ENCODE results near the gene CAPN9.
"Not testable (repeated sequence)": the region's sequence is repeated elsewhere in the genome, so short reads cannot be mapped to it uniquely, and the experiment has no call there.

CAPN9 gene

DNA sequence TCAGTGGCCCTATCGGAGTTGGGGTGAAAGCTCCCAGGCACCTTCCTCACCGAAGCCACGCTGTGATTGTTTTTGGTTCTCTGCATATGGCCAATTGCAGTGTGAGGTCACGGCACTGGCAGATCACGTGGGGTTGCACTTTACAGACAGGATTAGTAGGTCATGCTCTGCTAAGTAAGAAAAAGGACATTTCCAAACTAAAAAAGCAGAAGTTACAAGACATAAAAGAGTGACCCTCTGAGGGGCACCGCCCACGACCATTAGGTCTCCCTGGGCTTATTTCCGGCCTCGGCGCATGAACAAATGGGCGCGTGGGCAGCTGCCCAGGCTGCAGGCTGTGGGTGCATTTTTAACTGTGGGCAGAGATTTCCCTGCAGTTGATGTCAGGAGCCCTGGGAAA lies 2.0 kb downstream of the CAPN9 start:
- no peak for DNase-seq (ENCODE audit: low read depth)

DNA sequence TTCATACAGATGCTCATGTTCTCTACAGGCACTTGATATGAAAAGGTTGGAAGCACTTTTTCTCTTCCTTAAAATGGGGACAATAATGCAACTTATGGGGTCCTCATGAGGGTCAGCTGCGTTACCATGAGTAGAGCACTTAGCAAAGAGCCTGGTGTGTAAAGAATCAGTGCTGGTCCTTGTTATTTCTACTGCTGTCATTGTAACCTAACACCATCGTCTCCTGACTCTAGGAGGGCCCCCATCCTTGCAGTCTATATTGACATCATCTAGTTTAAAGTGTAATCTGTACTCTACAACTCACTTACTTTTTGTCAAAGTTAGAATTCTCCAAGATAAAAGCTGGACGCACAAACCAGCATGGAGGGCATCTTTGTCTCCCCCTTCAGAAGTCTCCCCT lies 2.4 kb downstream of the CAPN9 start:
- DNase-seq (ENCODE audit: low read depth), result no peak

DNA sequence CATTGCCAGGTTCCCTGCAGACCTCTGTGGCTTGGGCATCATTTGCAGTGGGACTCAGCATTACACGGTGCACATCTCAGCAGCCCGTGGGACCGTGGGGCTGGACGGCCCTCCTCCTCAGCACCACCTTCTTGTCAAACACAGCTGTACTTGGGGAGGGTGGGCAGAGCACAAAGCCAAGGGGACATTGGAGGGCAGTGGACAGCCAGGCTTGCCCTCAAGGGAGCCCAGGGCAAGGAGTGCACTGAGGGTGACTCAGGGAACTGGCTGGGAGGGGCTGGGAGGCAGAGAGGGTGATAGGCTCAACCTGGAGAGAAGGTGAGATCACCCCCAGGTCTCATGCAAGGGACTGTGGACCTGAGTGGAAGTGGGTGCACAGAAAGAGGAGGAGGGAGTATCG lies 3.4 kb downstream of the CAPN9 start:
- DNase-seq (ENCODE audit: low read depth), result no peak

DNA sequence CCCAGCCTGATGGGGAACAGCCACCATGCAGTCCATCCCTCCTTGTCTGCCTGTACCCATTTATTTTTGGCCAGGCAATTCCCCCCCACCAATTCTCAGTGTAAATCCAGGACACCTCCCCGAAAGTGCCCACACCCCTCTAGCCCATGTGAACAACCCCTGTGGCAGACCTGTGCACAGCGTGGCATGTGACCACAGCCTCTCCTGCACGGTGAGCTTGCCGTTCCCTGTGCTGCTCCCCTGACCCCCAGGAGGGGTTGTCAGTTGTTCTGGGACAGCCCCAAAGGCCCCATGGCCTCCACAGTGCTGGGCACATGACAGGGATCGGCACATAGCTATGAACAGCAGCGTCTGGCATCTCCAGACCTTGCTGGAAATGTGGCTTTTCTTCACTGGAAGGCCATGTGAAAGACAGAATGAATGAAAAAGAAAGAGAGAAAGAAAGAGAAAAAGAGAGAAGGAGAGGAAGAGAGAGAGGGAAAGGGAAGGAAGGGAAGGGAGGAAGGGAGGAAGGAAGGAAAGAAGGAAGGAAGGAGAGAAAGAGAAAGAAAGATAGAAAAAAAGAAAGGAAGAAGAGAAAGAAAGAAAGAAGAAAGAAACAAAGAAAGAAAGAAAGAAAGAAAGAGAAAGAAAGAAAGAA lies 3.9 kb downstream of the CAPN9 start:
- no peak for DNase-seq (ENCODE audit: low read depth)

DNA sequence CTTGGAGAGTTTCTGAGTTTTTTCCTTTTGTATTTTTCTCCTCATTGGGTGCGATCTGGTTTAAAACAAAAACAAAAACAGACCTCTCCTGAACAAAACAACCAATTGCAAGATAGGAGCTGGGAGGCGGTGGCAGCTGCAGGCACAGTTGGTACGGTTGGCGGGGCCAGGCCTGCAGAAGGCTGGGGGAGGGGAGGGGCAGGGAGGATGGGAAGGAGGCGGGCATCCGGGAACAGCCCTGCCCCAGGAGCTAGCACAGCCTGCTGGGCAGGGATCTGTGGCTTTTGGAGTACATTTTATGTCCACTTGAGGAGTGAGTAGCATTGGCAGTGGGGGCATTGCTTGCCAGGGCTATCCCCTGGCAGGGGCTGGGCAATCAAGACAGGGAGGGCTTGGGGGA lies 5.2 kb downstream of the CAPN9 start:
- no peak for DNase-seq (ENCODE audit: low read depth)

DNA sequence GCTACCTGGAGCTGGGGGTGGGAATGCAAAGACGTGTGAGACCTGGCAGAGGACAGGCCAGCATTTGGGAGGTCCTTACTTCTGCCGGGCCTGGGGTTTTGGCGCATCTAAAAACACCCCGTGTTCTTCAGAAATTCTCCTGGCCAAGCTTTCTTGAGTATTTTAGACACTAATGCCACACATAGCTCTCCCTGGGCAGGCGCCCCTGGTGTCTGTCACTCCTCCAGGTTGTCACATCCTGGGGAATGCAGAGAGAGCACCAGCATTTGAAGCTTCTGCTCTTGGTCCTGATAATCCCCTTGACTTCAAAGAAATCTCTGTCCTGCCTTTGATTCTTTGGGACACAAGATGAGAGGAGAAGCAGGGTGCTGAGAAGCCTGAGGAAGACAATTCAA lies 6.0 kb downstream of the CAPN9 start:
- DNase-seq (ENCODE audit: low read depth), result no peak

DNA sequence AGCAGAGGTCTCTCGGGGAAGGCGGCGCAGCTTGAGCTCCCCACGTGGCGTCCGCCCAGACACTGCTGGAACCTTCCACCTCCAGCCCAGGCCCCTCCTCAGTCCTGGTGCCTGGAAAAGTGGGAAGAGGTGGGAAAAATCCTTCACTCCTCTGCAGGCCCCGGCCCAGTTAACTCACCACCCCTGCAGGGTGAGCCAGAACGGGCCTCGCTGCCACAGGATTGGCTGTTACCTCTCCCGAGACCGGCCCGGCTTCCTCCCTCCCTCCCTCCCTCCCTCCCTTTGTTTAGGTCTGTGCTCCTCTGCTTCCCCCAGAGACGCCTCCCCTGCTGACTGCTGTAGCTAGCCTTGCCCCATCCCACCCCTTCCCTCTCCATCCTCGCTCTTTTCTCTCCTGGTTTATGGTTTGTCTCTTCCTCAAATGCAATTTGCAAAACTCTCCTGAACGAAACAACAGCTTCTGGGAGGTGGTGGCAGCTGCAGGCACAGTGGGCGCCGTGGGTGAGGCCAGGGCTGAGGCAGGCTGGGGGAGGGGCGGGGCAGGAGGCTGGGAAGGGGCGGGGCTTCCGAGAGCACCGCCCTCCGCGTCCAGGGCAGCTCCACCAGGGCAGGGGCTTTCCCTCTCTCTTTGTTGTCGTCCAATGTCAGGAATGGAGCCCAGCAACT lies 6.5 kb downstream of the CAPN9 start:
- DNase-seq (ENCODE audit: low read depth), result no peak

DNA sequence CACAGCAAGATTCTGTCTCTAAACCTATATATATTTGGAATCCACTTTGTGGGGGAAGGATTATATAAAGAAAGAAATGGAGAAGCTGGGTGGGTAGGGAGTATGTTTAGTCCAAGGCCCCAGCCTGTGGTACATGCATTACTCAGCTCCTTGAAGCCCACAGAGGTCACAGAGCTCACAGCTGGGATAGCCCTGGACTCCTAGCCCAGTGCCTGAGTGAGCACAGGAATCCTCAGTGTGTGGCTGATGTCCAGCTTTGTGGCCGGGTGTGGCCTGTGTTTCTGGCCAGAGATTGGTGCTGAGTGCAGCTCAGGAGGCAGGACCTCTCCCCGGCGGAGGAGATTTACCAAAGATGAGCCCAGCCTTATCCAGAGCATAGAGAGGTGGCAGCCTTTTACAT lies 7.6 kb downstream of the CAPN9 start:
- no peak for DNase-seq (ENCODE audit: low read depth)

DNA sequence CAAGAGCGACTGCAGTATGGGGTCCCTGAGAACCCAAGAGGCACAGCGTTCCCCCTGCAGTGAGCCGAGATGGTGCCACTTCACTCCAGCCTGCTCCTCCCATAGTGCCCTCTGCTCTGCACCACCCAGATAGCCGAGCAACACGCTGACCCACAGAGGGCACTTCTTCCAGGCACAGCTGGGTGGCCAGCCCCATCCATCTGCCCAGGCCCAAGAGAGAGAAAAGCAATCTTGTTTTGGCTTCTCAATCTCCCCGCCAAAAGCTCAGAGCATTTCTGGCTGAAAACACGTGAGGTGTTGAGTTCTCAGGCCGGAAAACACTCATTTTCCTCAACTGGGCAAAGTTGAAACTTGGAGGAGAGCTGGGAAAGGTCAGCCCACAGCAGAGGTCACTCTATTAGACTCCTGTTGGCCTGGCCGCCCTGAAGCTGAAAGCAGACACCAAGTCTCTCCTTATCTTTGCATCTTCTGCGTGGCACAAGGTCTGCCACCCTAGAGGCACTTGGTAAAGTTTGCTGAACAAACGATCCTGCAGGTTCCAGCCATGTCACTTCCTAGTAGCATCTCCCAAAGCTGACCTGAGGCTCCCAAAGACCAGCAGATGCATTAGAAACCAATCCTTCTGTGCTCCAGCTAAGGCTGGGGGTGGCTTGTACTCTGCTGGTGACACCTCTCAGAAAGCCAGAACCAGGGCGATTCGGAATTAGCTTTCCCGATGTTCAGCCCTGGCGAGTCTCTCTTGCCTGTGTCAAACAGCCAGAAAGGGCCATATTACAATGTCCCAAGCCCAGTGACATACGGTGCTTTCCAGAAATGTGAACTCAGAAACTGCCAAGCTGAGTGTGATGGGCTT lies 10.9 kb downstream of the CAPN9 start:
- no peak for DNase-seq (ENCODE audit: low read depth)

DNA sequence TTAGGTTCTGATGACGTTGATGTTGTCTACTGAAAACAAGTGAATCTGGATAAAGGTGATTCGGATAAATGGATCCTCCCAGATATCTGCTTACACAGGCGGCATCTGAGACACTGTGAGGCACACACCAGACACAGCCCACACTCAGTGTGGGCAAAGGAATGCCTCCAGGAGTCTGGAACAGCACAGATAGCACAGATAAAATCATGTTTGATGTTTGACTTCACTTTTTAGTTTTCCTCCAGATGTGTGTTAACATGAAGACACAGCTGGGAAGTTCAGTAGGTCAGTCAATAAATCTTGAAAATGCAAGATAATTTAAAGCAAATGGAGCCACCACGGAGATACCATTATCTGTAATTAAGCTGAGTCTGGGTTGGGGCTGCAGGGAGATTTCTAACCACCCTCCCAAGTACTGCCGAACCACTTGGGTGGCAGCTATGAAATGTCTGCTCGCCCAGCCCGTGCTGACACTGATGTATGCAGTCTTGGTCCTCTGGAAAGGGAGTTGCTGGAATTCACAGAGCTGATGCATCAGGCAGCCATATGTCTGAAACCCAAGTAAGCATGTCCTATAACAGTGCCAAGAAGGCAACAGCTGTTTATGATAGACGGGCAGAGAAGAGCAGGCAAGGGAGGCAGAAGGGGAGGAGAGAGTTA lies 11.7 kb downstream of the CAPN9 start:
- no peak for DNase-seq (ENCODE audit: low read depth)

DNA sequence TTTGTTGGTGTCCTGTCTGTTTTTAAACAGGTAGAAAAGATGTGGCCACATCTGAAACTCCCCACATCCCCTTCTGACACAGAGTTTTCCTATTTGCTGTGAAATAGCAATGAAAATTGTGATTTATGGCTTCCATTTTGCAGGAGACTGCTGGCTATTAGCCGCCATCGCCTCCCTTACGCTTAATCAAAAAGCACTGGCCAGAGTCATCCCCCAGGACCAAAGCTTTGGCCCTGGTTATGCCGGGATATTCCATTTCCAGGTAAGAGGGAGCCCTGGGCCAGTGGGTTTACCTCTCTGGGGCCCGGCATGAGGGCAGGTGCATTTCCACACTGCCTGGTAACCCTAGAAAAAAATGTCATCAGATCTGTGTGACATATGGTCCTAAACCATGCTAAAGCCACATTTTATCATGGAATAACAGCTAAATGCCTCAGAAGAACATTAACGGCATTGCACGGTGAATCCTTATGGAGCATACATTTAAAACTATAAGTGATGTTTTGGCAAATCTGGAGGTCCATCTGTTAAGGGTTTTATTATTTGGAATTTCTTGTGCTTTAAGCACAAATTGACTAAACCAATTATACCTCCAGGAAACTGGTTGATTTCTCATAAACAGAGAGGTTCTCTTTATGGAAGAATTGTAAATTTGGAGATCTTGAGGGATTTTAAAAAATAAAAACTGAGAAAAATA lies 12.3 kb downstream of the CAPN9 start:
- no peak for DNase-seq (ENCODE audit: low read depth)

DNA sequence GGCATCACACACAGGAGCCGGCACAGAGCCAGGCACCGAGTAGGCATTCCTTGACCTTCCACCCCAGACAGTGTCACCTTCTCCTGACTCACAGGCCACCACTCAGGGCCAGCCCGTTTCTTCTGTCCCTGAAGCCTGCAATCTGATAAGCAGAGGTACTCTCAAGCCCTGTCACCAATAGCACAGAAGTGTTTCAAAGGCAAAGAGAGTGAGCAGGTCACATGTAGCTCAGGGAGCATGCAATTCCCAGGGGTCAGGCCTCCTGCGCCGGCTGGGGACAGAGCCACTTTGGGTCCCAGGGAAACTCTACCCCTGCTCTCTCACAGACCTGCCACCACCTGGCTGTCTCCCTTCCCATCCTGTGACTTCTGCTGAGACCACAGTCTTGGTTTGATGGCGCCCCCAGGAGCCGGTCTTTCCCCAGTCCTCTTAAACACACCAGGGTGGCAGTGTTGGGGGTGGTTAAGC lies 13.2 kb downstream of the CAPN9 start:
- DNase-seq (ENCODE audit: low read depth), result no peak

DNA sequence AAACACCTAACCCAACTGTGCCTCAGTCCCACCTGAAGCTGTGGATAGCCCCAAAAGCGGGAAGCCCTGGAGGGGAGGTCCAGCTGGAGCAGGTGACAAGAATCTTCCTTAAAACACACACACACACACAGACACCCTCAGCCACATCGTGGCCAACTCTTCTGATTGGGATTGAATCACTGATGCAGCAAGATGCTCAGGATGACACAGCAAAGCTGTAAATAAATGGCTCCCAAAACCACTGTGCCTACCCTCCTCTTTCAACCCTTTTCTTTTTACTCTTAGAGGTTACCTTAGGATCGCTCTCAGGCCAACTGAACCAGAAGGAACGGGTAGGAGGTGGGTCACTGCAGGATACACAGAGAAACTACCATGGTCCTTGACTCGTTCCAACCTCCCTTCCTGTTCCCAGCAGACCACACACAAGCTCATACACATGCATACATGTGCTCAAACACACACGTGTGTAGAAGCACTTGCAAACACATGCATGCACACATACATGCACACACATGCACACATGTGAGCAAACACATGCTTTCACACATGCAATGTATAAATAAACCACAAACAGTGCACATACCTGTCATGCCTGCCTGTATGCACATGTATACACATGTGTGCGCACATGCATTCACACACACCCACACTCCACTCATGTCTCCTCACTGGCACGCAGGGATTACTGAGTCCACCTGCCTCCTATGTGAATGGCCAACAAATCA lies 14.4 kb downstream of the CAPN9 start:
- no peak for DNase-seq (ENCODE audit: low read depth)

DNA sequence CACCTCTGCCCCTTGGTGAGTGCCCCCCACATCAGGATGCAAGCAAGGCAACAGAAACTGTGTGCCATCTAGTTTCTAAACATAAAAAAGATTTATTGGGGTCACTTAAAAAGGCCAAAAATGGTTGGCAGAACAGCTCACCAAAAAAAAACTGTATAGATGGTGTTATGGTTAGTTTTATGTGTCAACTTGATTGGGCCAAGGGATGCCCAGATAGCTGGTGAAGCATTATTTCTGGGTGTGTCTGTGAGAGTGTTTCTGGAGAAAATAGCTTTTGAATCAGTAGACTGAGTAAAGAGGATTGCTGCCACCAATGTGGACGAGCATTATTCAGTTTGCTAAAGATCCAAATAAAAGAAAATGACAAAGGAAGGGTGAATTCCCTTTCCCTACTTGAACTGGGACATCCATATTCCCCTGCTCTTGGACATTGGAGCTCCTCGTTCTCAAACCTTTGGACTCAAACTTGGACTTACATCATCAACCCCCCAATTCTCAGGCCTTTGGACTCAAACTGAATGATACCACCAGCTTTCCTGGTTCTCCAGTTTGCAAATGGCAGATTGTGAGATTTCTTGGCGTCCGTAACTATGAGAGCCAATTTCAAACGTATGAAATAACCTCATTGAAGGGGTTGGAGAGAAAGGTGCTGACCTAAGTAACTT lies 16.9 kb downstream of the CAPN9 start:
- no peak for DNase-seq (ENCODE audit: low read depth)

DNA sequence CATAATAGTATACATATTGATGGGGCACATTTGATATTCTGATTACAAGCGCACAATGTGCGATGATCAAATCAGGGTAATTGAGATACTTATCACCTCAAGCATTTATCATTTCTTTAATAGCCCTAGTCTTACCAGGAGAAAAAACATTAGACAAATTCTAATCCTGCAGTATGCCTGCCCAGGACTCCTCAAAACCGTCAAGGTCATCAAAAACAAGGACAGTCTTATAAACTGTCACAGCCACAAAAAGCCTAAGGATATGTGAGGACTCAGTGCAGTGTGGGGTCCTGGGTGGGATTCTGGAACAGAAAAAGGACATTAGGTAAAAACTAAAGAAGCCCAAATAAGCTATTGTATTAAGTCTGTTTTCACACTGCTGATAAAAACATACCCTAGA lies 19.1 kb downstream of the CAPN9 start:
- no peak for DNase-seq (ENCODE audit: low read depth)

DNA sequence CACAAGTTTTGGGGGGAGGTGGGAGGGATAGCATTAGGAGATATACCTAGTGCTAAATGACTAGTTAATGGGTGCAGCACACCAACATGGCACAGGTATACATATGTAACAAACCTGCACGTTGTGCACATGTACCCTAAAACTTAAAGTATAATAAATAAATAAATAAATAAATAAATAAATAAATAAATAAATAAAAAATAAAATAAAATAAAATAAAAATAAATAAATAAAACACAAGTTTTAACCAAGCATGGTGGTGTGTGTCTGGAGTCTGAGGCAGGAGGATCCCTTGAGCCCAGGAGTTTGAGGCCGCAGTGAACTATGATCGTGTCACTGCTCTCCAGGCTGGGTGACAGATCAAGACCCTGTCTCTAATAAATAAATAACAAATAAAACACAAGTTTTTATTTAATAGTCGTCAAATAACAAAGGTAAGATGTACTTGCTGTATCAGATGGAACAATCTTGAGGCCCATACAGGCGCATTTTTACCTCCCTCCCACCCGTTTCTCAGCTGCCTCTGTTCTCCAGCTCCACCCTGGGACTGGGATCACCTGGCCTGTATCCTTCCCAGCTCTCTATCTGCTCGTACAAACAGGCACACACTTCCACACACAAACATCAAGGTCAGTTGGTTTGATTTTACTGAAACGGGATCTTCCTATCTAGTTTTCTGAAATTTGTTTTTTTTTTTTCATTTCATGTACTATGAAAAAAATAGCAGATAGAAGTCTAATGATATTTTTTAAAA lies 20.8 kb downstream of the CAPN9 start:
- DNase-seq (ENCODE audit: low read depth), result not testable (repeated sequence)

DNA sequence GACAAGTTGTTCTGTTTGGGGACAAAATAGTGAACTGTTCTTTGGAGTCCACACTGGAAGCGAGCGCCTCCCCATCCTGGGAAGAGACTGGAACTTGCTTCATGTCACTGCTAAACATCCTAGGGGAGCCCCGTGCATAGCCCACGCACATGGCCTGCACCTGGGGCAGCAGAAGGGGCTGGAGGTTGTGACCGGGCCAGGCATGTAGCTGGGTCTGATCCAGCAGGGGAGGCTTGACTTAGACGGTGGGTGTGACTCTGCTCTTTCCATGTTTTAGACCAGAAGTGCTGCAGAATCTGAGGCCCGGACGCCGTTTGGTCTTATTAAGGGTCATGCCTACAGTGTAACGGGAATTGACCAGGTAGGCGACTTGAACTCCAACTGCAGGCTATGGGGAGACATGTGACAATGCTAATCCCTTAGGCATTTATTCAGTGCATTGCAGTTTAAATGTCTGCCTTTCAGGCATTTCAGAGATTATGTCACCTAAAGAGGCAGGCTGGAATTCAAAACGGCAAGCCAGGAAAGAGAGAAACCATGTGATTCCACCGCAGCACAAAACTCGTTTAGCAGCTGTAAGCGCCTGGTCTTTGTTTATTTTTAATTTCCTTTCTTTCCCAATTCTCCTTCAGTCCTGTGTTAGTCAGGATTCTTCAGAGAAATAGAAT lies 21.8 kb downstream of the CAPN9 start:
- DNase-seq (ENCODE audit: low read depth), result no peak

DNA sequence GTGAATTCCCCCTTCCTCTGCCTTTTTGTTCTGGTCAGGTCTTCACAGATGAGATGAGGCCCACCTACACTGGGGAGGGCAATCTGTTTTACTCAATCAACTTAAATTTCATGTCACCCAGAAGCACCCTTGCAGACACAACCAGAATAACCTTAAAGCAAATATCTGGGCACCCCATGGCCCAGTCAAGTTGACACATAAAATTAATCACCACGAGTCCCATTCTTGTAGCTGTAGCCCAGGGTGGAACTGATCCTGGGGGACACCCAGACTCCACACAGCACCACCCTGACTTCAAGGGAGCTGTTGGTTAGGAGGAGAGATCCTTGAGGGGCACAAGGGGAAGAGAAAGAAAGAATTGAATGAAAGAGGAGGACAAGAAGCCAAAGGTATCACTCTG lies 23.1 kb downstream of the CAPN9 start:
- DNase-seq (ENCODE audit: low read depth), result no peak

DNA sequence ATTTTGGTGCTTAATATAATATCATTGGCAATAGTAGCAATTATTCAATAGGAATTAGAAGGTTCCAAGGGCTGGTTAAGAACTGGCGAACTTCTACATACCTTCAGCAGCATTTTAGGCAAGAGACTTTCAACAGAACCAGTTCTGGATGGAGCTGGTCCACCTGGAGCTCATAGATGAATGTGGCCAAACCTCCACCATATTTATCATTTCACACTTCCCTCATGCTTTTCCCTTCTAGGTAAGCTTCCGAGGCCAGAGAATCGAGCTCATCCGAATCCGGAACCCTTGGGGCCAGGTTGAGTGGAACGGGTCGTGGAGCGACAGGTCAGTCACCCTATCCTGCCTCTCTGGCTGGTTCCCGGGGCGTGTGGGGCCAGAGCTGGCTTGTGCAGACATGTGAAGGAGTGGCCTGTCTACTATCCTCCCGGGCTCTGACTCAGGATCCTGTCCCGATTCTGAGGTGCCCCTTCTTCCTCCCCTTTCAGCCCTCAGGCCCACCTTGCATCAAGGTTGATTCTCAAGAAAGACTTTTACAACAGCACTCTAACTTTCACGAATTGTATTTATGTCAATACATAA lies 24.7 kb downstream of the CAPN9 start:
- no peak for DNase-seq (ENCODE audit: low read depth)
